KOPT-K1 (cell line): Measurements from ENCODE around the gene SMIM31.

Source experiments
- H3K27ac ChIP-seq: fragments of 200-600 bp; sonication (generic); 2 replicates; pipeline ENCODE4 v1.5.1; 2016; ENCODE audit warnings: antibody characterized with exemption, mild to moderate bottlenecking, low read depth, low read length; ENCODE audit not compliant: poor library complexity, severe bottlenecking
- H3K36me3 ChIP-seq: fragments of 200-600 bp; sonication (generic); 2 replicates; pipeline ENCODE4 v1.5.1; 2017; ENCODE audit warnings: antibody characterized with exemption, mild to moderate bottlenecking, low read length, moderate library complexity; ENCODE audit not compliant: insufficient read depth
- H3K9me3 ChIP-seq: fragments of 200-600 bp; sonication (generic); 2 replicates; pipeline ENCODE4 v1.5.1; 2017; ENCODE audit warnings: antibody characterized with exemption, low read length, mild to moderate bottlenecking; ENCODE audit not compliant: insufficient read depth, poor library complexity, severe bottlenecking

The SMIM31 gene

DNA sequence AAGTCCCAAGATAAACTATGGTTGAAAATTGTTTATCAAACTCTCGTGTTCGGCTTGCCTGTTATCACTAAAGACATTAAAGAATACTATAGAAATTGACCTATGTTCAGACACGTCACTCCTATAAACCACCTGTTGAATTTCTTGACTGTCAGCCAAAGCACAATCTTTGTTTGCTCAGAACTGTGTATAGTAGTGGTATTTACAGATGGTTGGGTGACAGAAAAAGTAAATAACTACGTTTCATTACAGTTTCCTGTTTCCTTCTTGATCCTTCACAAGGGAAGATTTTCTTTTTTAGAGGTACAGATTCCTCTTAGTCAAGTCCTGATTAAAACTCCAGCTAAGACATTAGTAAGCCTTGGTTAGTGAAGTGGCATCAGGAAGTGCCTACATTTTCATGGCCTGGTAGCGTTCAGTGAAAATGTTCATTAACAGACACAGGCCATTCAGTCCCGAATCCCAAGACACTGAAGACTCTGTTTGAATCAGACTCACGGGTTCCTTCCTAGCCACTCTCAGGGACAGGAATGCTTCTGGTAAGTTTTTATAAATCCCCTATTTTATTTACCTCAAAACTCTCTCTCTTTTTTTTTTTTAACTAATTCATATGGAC lies at the start of gene SMIM31:
Gene SMIM31, plus strand, starts transcription at position 259 of the 616 bp plus-strand sequence. CDS start 16,313 bp downstream, outside the sequence.
- Histone ChIP-seq H3K27ac (no peak within 1 kb of the TSS), H3K9me3 (no peaks in the 10 kb centered on the region), H3K36me3 (no peaks in the 10 kb centered on the region)

DNA sequence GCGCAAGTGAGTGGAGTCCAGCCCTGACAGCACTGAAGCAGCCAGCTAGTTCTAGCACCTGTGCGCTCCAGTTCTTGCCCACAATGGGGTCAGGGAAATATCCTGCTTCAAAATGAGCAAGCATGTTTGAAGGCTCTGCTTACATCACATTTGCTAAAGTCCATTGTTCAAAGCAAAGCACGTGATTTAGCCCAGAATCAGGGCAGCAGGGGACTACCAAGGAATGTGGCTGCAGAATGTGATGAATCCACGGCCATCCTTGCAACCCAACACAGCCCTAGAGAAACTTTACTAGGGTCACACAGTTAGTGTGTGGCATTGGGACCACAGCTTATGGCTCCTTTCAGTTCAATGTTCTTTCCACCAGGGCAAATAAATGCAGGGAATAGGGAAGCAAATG lies 47.3 kb upstream of the SMIM31 start:
- Histone ChIP-seq H3K36me3 (no peaks in the 10 kb centered on the region), H3K9me3 (no peaks in the 10 kb centered on the region), H3K27ac (no peak overlapping the region)

DNA sequence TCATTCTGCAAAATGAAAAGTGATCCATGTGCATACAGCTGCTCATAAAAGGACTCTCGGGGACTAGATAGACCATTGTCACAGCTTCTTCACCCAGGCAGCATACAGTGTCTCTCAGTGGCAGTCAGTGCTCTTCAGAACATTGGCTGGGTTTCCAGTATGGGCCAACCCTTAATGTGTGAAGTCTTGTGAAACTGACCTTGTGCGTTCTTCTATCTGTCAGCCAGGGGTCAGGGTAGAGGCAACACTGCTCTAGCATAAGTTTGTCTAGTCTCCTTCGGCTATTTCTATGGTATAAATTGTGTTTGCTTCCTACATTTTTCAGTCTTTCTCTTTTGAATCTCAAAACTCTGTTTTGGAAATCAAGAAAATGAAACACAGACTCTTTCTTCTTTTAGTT lies 37.0 kb upstream of the SMIM31 start:
- H3K36me3 ChIP-seq = no peaks in the 10 kb centered on the region
- H3K27ac ChIP-seq = no peak overlapping the region
- H3K9me3 ChIP-seq = no peaks in the 10 kb centered on the region

DNA sequence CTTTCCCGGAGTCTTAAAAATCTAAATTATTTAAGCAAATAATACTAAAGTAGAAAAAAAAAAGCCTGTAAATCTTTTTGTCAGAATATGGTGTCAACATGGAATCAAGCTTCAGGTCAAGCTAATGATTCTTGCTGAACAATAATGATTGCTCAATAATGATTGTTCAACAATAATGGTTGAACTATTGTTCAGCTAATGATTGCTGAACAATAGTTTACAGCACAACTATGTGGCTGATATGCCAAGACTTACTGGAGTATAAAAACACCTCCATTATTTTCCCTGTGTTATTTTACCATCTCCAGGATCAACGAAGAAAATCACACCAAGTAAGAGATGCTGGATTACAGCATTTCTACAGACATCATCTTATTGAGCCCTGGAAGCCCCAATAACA lies 35.1 kb upstream of the SMIM31 start:
- Histone ChIP-seq H3K36me3 (no peaks in the 10 kb centered on the region), H3K27ac (no peak overlapping the region), H3K9me3 (no peaks in the 10 kb centered on the region)

DNA sequence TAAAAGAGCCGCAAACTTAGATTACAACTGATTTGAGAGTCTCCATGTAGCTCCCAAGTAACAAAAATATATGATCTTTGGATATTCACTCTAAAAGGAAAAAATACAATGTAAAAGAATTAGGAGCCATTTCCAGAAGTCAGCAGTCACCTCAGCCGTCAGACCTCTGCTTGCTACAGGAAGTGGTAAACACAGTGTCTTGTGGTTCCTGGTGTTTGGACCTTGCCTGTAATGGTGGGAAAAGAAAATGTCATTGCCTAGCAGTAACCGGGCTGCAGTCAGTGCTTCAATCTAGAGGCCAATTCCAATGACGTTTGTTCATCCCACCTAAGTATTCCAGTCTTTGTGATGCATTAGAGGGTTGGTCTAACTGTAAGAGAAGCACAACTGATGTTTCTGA lies 28.9 kb upstream of the SMIM31 start:
- no peak overlapping the region for H3K27ac ChIP-seq
- no peaks in the 10 kb centered on the region for H3K36me3 ChIP-seq
- H3K9me3 ChIP-seq = no peaks in the 10 kb centered on the region

DNA sequence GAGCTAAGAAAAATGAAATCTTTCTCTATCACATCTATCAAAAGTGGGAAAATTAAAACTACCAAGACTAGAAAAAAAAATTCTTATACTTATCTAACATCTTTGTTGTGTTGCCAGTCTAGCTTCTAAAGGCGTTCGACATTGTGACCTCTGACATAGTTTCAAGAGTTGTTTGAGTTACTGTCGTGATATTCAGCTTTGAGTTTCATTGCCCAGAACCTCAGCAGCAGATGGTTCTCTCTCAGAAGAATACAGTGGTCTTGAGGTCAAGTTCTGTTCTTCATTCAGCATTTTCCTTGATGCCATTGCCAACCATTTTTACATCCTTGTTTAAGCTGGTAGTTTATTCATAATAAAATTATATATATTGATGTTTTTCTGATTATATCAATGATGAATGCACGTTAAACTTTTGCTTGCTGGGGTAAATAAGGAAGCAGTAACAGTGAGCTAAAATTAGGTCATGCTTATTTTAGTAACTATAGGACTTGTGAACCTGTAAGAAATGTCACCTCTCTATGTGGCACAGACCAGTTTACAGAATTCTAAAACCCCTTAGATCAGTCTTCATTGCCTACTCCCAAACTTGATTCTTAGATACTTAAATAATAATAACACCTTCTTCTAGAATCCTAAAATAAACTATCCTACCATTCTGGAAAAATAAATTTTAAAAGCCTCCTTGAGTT lies 23.1 kb upstream of the SMIM31 start:
- H3K9me3 ChIP-seq = no peaks in the 10 kb centered on the region
- no peaks in the 10 kb centered on the region for H3K36me3 ChIP-seq
- H3K27ac ChIP-seq = no peak overlapping the region

DNA sequence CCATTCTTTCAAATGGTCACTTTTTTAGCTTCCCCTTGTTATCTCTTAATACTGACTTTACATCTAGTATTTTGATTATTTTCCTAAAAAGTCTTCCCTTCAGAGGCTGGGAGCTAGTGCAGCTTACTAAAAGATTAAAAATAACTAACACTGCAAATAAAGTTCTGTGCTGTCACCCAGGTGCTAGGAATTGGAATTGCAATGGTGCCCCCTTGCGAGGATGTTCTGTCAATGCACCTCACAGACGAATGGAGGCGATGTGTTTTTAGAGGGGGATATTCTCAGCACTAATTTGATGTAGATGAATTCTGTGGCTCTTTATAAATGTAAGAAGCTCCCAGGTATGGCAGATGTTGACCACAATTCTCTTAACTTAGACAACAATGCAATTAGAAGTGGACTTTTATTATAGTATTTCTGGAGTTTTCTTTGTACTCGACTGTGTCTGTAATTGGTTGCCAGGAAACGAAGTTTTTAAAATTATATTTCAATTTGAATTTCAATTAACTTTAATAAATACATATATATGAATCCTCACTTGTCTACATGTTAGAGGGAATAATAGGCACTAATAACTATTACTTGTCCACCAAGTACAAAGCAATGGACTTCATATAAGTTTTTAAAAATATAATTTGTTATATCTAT lies 22.0 kb upstream of the SMIM31 start:
- no peaks in the 10 kb centered on the region for H3K36me3 ChIP-seq
- no peaks in the 10 kb centered on the region for H3K9me3 ChIP-seq
- H3K27ac ChIP-seq = no peak overlapping the region

DNA sequence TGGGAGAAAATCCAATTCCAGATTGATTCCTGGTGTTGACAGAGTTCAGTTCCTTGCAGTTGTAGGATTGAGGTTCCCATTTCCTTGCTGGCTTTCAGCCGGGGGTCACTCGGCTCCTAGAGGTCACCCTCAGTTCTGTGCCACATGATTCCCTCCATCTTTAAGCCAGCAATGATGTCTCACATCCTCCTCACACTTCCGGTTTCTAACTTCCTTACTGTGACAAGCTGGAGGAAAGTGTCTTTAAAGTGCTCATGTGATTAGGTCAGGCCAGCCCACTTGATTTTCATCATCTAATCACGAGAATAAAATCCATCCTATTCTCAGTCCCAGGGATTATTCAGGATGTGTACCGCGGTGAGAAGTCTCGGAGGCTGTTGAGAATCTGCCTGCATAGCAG lies 19.4 kb upstream of the SMIM31 start:
- Histone ChIP-seq H3K27ac (no peak overlapping the region), H3K9me3 (no peaks in the 10 kb centered on the region), H3K36me3 (no peaks in the 10 kb centered on the region)

DNA sequence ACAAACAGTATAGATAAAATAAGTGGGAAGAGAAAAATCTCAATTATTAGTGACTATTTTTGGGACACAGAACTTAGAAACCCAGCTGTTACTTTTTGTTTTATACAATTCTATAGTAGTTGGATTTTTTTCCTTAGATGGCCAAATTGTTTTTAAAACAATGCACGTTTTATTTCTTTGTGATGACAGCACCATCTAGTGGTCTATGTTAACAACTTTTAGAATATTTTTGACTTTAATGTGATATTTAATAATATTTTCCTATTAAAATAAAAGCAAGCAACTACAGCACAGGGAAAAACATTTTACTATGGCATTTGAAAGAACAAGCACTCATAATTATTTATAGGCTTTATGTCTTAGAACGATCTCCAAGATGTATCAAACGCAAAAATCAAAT lies 5.6 kb upstream of the SMIM31 start:
- Histone ChIP-seq H3K27ac (no peak overlapping the region), H3K9me3 (no peaks in the 10 kb centered on the region), H3K36me3 (no peaks in the 10 kb centered on the region)

DNA sequence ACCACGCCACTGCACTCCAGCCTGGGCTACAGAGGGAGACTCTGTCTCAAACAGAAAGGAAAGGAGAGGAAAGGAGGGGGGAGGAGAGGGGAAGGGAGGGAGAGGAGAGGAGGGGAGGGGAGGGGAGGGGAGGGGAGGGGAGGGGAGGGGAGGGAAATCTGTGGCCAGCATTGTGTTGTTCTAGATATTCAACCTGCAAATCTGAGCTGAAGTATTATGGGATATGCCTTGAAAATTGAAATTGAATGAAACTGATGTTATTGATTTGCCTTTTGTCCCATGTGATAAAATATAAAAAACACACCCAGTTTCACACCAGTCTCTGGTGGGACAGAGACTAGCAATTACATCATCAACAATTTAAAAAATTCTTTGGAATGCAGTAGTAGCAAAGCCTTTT lies 1.5 kb downstream of the SMIM31 start:
- no peaks in the 10 kb centered on the region for H3K36me3 ChIP-seq
- no peak overlapping the region for H3K27ac ChIP-seq
- no peaks in the 10 kb centered on the region for H3K9me3 ChIP-seq

DNA sequence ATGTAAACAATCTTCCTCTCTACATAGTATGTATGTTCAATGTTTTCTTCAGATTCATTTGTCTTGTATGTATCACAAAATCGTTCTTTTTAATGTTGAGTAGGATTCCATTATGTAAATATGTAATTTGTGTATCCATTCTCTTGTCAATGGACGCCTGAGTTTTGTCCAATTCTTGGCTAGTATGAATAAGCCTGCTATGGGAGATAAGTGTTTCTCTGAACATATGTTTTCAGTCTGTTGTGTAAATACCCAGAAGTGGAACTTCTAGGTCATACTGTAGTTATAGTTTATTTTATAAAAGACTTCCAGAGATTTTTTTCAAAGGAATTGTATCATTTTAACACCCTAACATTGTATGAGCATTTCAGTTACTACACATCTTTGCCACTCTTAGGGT lies 2.8 kb downstream of the SMIM31 start:
- Histone ChIP-seq H3K9me3 (no peaks in the 10 kb centered on the region), H3K36me3 (no peaks in the 10 kb centered on the region), H3K27ac (no peak overlapping the region)

DNA sequence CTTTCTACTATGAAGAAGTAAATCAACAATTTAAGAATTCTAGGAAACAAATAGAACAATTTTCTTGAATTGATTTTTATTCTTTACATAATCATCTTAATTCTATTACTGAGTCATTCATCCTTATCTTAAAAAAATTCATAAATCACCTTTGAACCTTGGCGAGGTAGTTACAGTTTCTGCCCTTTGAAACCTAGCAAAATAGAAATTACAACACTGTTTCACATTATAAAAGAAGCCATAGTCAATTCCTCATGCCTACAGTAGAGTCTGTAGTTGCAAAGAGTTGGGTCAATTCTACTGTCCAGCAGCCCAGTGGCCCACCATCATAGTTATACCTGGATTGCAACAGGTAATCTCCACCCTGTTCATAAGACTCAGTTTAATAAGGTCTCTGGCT lies 7.3 kb downstream of the SMIM31 start:
- Histone ChIP-seq H3K9me3 (no peaks in the 10 kb centered on the region), H3K36me3 (no peaks in the 10 kb centered on the region), H3K27ac (no peak overlapping the region)

DNA sequence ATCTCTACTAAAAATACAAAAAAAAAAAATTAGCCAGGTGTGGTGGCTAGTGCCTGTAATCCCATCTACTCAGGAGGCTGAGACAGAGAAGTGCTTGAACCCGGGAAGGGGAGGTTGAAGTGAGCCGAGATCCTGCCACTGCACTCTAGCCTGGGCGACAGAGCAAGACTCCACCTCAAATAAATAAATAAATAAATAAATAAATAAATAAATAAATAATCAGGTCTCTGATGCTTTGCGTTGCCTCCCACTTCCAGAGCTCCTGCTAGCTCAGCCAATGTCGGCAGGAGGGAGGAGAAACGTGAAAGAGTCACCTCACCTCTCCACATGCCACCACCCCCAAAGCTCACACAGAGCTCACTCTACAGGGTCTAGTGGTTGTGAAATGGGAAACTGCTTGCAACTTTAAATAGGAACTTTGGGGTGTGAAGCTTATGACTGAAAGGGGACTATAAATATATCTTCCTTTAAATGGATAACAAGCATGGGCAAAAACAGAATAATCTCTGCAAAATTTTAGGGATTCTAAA lies 7.9 kb downstream of the SMIM31 start:
- Histone ChIP-seq H3K36me3 (no peaks in the 10 kb centered on the region), H3K9me3 (no peaks in the 10 kb centered on the region), H3K27ac (no peak overlapping the region)

DNA sequence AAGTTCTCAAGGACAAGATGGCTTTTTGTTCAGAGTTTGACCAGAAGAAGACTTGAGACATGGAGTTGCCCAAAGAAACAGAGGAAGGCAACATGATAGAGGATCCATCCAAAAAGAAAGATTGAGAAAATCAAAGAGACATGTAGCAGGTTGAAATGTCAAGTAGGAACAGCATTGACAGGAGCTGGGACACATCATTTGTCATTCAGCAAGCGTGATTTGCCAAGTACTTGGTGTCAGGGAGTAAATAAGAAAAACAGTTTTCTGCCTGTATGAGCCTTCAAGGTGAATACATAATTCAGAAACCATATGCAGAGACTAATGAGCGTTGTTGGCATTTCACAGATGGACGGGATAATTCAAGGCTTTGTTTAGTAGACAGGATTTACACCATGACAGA lies 11.2 kb downstream of the SMIM31 start:
- Histone ChIP-seq H3K9me3 (no peaks in the 10 kb centered on the region), H3K36me3 (no peaks in the 10 kb centered on the region), H3K27ac (no peak overlapping the region)

DNA sequence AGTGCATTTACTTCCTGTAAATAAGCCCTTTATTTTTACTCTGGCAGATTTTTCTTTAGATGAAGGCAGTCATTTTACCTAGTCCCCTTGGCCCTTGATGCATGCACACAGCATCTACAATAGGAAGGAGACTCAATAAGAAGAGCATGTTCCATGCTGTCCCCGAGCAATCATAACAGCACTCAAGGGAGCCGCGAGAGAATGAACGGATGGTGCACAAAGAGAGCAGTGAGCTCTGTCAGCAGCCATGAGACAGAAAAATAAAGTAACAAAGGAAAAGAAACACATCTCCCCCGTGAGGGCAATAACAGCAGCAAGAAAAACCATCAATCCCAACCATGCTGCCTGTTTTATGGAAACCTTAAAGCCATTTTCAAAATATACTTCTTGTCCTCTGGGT lies 11.9 kb downstream of the SMIM31 start:
- Histone ChIP-seq H3K27ac (no peak overlapping the region), H3K9me3 (no peaks in the 10 kb centered on the region), H3K36me3 (no peaks in the 10 kb centered on the region)
